Stomach (tissue), 4 donors: ENCODE results near the gene GRAMD2A.

Experiments used
- POLR2A ChIP-seq, 4 donors: fragments of 450-650 bp; IDR thresholded peaks; one replicate each; pipeline ENCODE4 v1.6.1; 2016; ENCODE audit warnings: antibody characterized with exemption in 4 of 4, control low read depth in 2 of 4, mild to moderate bottlenecking in 1 of 4, moderate library complexity in 1 of 4
- TF ChIP-seq, protein P1 (sequence below), 7 experiments: fragments of 450-650 bp in 4 of 7; fragments of 200-600 bp in 3 of 7; sonication (generic) in 3 of 7; IDR thresholded peaks; one replicate each; pipeline ENCODE4 v1.5.1; 2016 to 2019; ENCODE audit warnings: antibody characterized with exemption in 7 of 7, control low read depth in 2 of 7, mild to moderate bottlenecking in 1 of 7

DNA sequence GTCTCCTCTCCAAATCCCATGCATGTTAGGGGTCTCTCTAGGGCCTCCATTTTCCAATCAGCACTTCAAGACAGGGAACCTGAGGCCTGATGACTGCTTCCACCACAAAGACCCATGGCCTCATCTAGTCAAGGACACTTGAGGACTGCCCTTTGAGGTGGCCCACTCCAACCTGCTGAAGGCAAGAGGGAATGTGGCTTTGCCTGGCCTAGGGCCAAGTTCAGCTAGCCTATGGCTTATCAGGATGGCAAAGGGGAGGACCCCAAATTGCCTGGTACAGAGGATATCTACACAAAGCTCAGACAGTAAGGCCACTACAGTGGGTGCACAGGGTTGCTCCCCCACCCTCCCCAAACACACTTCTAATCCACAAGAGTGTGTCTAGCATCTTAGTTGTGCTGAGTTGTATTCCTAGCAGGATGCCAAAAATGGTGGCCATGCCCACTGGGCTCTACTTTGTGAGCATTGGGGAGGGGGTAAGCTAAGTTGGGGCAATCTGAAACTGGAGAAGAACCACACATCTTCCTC, 10.0 kb upstream of the GRAMD2A start:
- TF ChIP-seq POLR2A (IDR thresholded peaks at IDR 0.05) = no peak
- TF ChIP-seq, protein P1, sequence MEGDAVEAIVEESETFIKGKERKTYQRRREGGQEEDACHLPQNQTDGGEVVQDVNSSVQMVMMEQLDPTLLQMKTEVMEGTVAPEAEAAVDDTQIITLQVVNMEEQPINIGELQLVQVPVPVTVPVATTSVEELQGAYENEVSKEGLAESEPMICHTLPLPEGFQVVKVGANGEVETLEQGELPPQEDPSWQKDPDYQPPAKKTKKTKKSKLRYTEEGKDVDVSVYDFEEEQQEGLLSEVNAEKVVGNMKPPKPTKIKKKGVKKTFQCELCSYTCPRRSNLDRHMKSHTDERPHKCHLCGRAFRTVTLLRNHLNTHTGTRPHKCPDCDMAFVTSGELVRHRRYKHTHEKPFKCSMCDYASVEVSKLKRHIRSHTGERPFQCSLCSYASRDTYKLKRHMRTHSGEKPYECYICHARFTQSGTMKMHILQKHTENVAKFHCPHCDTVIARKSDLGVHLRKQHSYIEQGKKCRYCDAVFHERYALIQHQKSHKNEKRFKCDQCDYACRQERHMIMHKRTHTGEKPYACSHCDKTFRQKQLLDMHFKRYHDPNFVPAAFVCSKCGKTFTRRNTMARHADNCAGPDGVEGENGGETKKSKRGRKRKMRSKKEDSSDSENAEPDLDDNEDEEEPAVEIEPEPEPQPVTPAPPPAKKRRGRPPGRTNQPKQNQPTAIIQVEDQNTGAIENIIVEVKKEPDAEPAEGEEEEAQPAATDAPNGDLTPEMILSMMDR (IDR thresholded peaks at IDR 0.05) = no peak
